TTC549 (cell line): ENCODE results near the gene SPDEF.

ENCODE experiments used
- FAIRE-seq: peaks from 2 replicates; lab custom pipeline; 2012; peaks lifted over from hg19 to GRCh38; lab: Jason Lieb, UNC

SPDEF gene

GRCh38 chr6:34556031-34556471 is at the start of gene SPDEF:
Gene SPDEF (minus strand): TSS chr6:34556329. CDS start chr6:34544455, 11,874 bp downstream.
- FAIRE-seq: no peak

DNA sequence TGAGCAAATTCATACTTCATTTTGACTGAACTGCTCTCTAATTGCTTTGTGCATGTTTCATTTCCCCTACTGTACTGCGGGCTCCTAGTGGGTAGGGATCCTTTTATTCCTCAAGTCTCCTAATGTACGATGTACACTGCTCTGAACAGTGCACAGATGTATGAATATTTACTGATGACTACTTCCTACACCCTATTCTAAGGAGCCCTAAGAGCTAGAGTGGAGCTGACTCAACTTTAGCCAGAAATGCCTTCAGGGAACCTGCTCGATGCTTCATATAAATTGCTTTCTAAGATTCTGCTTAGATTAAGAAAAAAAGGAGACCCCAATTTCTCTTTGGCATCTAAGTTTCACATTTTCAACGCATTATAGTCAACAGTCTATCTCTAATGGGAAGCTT is 47.6 kb upstream of the SPDEF start:
- FAIRE-seq: no peak

DNA sequence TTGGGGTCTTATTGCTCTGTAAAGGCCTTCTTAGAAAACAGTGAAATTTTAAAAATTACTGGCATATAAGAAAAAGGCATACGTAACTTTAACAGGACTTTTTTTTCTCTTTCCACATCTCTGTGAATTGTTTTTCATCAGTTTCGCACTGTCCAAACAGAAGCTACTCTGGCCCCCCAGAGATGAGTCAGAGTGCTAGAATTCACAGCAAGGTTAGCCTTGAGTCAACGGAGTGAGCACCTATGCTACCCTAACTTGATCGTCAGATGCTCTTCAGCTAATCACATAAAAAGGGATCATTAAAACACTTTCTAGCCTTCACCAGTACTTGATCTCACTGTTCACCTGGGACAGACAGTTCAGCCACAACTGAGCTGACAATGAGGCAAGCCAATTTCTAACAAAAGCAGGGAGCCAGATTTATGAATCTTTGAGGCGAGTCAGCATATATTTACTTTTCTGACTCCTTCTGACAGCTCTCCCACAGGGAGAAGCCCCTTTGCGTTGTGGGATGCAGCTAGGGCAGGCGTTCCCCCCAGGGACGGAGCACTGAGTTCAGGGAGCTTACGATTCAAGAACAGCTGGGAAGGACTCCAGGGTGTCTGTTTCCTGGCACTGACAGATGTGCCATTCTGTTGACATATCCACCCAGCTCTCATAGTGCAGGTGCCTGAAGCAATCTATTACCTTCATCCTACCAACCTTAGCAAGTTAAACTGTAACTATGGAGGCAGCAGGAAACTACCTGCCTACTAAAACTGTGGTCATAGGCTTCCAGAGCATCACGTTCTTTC is 46.4 kb upstream of the SPDEF start:
- FAIRE-seq: no peak

- FAIRE-seq: no peak
Observed at GRCh38 chr6:34601706-34602105, 45.6 kb upstream of the SPDEF start.

- FAIRE-seq: no peak
Observed at GRCh38 chr6:34600796-34601195, 44.7 kb upstream of the SPDEF start.

DNA sequence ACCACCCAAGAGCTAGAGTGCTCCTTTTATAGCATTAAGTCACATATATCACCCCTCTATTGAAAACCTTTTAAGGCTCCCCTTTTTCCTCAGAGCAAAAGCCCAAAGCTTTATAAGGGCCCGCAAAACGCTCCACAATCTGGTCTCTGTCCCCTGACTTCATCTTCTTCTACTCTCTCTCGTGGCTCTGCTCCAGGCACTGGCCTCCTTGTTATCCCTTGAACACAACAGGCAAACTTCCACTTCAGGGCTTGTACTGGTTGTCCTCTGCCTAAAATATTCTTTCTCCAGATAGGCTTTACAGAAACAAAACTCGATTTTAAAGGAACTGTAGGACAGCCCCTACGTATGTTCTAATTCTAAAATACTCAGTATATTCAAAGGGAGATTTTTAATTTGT is 44.0 kb upstream of the SPDEF start:
- no peak for FAIRE-seq

DNA sequence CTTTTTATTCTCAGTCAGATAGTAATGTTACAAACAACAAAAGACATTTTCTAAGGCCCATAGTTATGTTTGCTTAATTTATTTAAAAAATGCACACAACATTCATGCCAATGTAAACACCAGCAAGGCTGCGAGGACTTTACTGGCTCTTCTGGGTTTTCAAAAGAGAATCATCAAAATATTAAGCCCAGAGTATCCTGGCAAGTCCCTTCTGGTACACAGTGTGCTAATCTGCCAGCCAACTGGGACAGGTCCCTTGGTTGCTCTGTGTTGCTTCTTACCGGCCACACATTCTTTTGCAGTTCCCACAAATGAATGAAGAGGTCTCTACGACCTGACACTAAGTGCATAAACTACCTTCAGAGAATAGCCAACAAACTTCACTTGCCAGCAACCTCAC is 42.6 kb upstream of the SPDEF start:
- FAIRE-seq: no peak

DNA sequence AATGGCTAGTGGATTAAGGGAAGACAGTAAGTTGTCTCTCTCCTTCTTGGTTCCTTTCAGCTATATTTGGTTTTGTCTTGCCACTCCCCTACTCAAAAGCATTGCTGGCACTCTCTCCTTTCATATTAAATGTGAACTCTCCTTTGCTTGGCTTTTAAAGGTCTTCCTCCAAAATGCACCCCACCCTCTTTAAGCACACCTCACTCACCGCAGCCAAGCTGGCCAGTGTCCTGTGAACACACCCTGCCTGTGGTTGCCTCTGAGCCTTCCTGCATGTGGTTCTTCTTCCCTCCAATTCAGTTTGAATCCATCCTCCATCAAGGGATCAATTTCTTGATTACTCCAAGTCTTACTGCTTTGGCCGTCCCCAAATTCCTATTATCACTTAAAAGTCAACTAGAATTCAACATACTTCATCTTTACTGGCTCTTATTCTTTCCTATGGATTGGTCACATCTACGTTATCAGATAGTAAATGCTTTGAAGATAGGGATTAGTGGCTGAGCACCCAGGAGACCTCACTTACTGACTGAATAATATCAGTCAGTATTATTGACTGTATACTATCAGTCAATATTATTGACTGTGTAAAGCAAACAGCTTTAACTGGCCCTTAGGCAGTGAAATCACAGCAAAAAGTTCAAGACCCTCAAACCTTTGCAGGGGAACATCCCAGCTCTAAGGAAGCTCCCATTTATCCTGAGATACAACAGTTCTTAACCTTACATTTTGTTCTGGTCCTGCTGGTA is 41.6 kb upstream of the SPDEF start:
- FAIRE-seq: no peak

DNA sequence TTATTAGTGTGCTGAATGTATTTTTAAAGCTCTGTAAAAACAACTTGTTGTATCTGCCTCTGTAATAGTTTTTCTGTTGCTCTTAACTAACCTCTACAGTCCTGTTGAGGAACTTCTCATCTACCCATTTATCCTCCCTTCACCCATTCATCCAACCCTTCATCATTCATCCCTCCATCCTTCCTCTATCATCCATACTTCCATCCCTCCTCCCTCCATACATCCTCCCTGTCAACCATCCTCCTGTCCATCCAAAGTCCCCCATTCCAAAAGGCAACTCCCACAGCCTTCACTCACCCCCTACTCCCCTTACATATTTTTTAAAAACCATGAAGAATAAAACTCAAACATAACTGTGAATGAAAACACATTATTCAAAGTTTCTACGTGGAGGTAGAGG is 40.7 kb upstream of the SPDEF start:
- FAIRE-seq: no peak

DNA sequence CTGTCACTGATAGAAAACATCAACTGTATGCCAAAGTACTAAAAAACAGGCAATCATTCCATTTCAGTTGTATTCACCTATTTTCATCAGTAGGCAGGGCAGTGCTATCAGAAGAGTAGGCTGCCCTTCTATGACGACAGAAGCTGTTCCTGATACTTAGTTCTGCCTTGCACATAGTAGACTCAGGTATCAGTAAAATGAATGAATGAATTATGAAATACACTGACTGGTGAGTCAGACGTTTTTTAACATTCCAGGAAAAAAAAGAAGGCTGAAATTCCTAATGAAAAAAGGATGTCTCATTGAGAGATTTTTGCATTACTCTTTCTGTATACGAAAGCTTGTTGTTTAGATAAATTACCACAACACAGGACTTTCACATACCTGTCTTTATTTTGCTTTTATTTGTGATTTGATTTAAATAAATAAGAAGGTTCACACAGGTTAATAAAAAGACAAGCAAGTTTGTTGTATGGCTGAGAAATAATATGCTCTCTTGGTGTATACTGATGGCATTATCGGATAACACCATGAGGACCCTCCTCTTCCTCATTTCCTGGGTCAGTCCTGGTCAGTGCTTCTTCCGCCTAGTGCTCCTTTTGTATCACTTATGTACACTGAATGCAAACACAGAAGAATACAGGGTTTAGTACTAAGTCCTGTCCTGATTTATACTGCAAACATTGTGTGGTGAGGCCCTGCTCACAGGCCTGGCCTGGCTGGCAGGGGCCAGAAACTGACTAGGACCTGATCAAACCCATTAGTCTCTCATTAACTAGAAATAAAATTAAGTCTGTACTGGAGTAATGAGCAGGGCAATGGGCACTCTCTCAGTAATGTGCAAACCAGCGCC is 39.4 kb upstream of the SPDEF start:
- no peak for FAIRE-seq

DNA sequence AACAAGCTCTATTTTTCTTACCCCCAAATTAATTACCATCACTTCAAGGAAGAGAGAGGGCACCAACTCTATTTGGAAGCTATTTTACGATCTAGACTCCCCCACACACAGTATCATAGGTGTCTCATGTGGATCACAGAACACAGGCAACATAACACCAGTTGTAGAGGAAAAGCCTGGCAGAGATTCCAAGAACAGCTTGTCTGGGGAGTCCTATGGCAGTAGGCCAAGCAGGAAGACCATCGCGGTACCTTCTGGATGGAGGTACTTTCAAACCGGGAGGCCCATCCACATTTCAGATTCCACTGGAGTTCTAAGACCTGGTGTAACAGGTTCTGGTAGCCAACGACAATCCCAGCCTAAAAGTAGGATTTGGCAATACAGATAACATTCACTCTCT is 37.6 kb upstream of the SPDEF start:
- FAIRE-seq: no peak

GRCh38 chr6:34592208-34592952 is 36.3 kb upstream of the SPDEF start:
- FAIRE-seq: no peak

DNA sequence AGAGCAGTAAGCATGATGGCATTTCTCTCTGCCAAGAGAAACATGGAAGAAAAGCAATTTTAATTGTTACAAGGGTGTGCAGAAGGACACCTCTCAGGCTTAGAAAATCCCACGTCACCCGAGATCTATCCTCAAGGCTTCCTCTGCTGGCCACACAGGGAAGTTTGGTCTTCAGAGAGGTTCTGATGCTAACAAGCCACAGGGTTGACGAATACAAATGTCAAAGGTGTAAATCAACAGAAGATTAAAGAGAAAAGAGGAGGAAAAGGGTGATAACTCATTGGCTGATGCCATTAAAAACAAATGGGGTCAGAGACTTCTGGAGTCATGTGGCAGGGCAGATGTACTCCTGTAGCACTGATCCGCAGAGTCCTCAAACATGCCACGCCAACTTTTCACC is 33.6 kb upstream of the SPDEF start:
- FAIRE-seq: no peak

DNA sequence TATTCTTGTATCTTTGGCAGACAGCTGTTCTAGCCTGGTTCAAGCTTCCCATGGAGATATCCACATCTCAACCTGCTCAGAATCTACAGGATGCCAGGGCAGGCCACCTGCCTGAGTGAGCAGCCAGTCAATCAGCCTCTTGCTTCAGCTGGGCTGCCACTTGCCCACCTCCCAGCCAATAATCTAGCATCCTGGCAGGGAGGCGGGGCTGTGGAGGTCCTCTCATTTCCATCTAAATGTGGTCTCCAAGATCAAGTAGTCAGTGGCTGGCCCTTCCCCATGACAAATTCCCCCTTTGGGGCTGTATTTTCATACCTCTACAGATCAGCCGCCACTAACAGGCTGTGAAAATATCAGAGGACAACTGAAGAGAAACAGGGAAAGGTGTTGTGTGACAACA is 33.0 kb upstream of the SPDEF start:
- FAIRE-seq: no peak

DNA sequence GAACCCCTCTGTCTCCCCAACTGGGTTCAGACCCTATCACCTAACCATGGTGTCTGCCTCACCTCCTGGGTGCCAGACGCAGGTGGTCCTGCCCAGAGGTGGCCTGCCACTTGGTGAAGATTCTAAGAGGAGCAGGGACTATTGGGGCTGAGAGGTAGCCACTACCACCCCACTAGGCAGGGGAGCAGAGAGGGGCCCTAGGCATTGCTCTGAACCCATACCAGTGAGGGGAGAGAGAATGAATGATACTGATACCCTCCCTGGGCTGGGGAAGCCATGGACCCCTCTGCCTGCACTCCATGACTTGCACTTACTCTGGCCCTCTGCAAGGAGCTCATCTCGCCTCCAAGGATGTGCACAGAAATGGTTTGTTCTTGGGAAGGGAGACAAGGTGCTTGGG is 31.7 kb upstream of the SPDEF start:
- FAIRE-seq: no peak

- no peak for FAIRE-seq
Observed at GRCh38 chr6:34587325-34587724, 31.2 kb upstream of the SPDEF start.

- no peak for FAIRE-seq
Observed at GRCh38 chr6:34586327-34587040, 30.4 kb upstream of the SPDEF start.

DNA sequence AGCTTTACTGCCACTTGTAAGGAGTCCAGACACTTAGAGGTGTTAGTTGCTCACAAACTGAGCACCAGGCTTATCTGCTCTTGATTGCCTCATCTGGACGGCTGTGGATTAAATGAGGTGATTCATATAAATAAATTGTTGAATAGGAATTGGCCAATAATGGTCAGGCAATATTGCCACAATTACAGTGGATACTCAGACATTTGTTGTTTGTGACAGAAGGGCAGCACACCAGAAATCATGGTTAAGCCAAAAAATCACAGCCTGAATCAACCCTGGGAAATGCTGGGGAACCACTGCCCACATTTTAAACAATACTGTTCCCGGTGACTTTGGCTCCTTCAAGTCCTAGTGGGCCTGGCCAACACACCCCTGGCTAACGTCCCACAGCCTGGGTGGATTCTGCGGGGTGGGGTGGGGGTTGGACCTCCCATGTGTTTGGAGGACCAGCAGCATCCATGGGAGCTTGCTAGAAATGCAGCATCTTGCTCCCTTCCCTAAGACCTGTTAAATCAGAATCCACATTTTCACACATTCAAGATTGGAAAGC is 29.5 kb upstream of the SPDEF start:
- no peak for FAIRE-seq

- no peak for FAIRE-seq
Observed at GRCh38 chr6:34585108-34585507, 29.0 kb upstream of the SPDEF start.

GRCh38 chr6:34584694-34585093 is 28.6 kb upstream of the SPDEF start:
- FAIRE-seq: no peak
